Neural progenitor cell (in vitro differentiated cells): Measurements from ENCODE around the gene MYBBP1A. TPM values are rescaled to one million over a fixed set of nuclear protein-coding genes. Genes with fewer than 3 reads are reported as not detected.
A peak's percentile ranks its signal among the peaks of the same experiment; 100 is the strongest.

Source experiments
- DNase-seq: peaks from one replicate; pipeline ENCODE4 v3.0.0-alpha.2; 2016; ENCODE audit warnings: low spot score
- H2AFZ ChIP-seq: fragments of 200-600 bp; sonication (generic); replicated peaks from 2 replicates; pipeline ENCODE4 v1.6.1; 2016; ENCODE audit warnings: antibody characterized with exemption
- H3F3A ChIP-seq: fragments of 200-600 bp; sonication (generic); 2 replicates; pipeline ENCODE4 v1.6.1; 2016; ENCODE audit warnings: antibody characterized with exemption, low read depth
- H3K27ac ChIP-seq: fragments of 200-600 bp; sonication (generic); 2 replicates; pipeline ENCODE4 v1.5.1; 2016; ENCODE audit warnings: mild to moderate bottlenecking
- H3K27me3 ChIP-seq: fragments of 200-600 bp; sonication (generic); 2 replicates; pipeline ENCODE4 v1.6.1; 2016; ENCODE audit warnings: mild to moderate bottlenecking, moderate library complexity
- H3K36me3 ChIP-seq: fragments of 200-600 bp; sonication (generic); 2 replicates; pipeline ENCODE4 v1.5.1; 2016
- H3K4me1 ChIP-seq: fragments of 200-600 bp; sonication (generic); 2 replicates; pipeline ENCODE4 v1.6.1; 2016; ENCODE audit warnings: mixed run types
- H3K4me2 ChIP-seq: fragments of 200-600 bp; sonication (generic); 2 replicates; pipeline ENCODE4 v1.6.1; 2016
- H3K4me3 ChIP-seq: fragments of 200-600 bp; sonication (generic); 2 replicates; pipeline ENCODE4 v1.5.1; 2016
- H3K79me2 ChIP-seq: fragments of 200-600 bp; sonication (generic); 2 replicates; pipeline ENCODE4 v1.6.1; 2016; ENCODE audit warnings: low read depth
- H3K9ac ChIP-seq: fragments of 200-600 bp; sonication (generic); 2 replicates; pipeline ENCODE4 v1.6.1; 2016
- H3K9me3 ChIP-seq: fragments of 200-600 bp; sonication (generic); 2 replicates; pipeline ENCODE4 v1.5.1; 2016; ENCODE audit warnings: low read depth
- H4K20me1 ChIP-seq: fragments of 200-600 bp; sonication (generic); 2 replicates; pipeline ENCODE4 v1.6.1; 2016; ENCODE audit warnings: low read depth
- H3K27ac Mint-ChIP-seq: 3 replicates; pipeline ENCODE4 v1.8.0; 2021; ENCODE audit warnings: mixed read lengths
- H3K27me3 Mint-ChIP-seq: 2 replicates; pipeline ENCODE4 v1.8.0; 2022; ENCODE audit warnings: low read depth, mild to moderate bottlenecking, inconsistent platforms, moderate library complexity, mixed read lengths; ENCODE audit not compliant: insufficient read depth
- H3K36me3 Mint-ChIP-seq: 3 replicates; pipeline ENCODE4 v1.8.0; 2021; ENCODE audit warnings: mixed read lengths
- H3K4me1 Mint-ChIP-seq: 3 replicates; pipeline ENCODE4 v1.8.0; 2021; ENCODE audit warnings: mixed read lengths
- H3K4me3 Mint-ChIP-seq: 3 replicates; pipeline ENCODE4 v1.8.0; 2021; ENCODE audit warnings: mild to moderate bottlenecking, moderate library complexity, mixed read lengths
- H3K9me3 Mint-ChIP-seq: 3 replicates; pipeline ENCODE4 v1.8.0; 2020; ENCODE audit warnings: mixed read lengths
- CTCF ChIP-seq: fragments of 200-600 bp; sonication (generic); IDR thresholded peaks from 2 replicates; pipeline ENCODE4 v1.5.1; 2017; ENCODE audit warnings: antibody characterized with exemption, mild to moderate bottlenecking
- EZH2 ChIP-seq: fragments of 200-600 bp; sonication (generic); IDR thresholded peaks from 2 replicates; pipeline ENCODE4 v1.6.1; 2017; ENCODE audit warnings: antibody characterized with exemption, mild to moderate bottlenecking, moderate library complexity
- EZH2phosphoT487 ChIP-seq: fragments of 200-600 bp; sonication (generic); IDR thresholded peaks from 2 replicates; pipeline ENCODE4 v1.6.1; 2017; ENCODE audit warnings: antibody characterized with exemption
- total RNA-seq: library from RNA; depleted of rRNA; stranded (reverse); fragments of >200 nt; gene quantifications from 2 replicates; pipeline ENCODE4 v1.2.3, GENCODE V29; 2015; ENCODE audit warnings: low replicate concordance

MYBBP1A gene
- total RNA-seq, 1 donor from 2014 or later, result 17.4 TPM

- no peaks in the 10 kb centered on the region for H4K20me1 ChIP-seq
- no peaks in the 10 kb centered on the region for H3K9me3 ChIP-seq
- Mint-ChIP-seq H3K27ac (no peak overlapping the region), H3K27me3 (peaks cover 12% of the 10 kb centered on the region), H3K4me3 (no peak overlapping the region), H3K4me1 (peaks cover 2% of the 10 kb centered on the region), H3K9me3 (no peaks in the 10 kb centered on the region), H3K36me3 (no peaks in the 10 kb centered on the region)
- no peak overlapping the region for H3K4me3 ChIP-seq
- H3K36me3 ChIP-seq, result no peaks in the 10 kb centered on the region
- peaks cover 11% of the 10 kb centered on the region for H3K4me1 ChIP-seq
- no peaks in the 10 kb centered on the region for H3K79me2 ChIP-seq
- no peak overlapping the region for H3K27ac ChIP-seq
- H3K9ac ChIP-seq, result no peak overlapping the region
- H3F3A ChIP-seq, result peaks cover 2% of the 10 kb centered on the region
- no peaks in the 10 kb centered on the region for H3K27me3 ChIP-seq
- no peak overlapping the region for H2AFZ ChIP-seq
- DNase-seq, result no peak
- H3K4me2 ChIP-seq, result no peak overlapping the region
- TF ChIP-seq CTCF, result no peak
- TF ChIP-seq EZH2phosphoT487, result no peak
- no peak for TF ChIP-seq EZH2
Observed at GRCh38 chr17:4509923-4510617, 45.1 kb downstream of the MYBBP1A start.

- no peak overlapping the region for H3K4me2 ChIP-seq
- no peaks in the 10 kb centered on the region for H4K20me1 ChIP-seq
- no peaks in the 10 kb centered on the region for H3K9me3 ChIP-seq
- peaks cover 4% of the 10 kb centered on the region for H3K4me1 ChIP-seq
- no peaks in the 10 kb centered on the region for H3K36me3 Mint-ChIP-seq
- no peak overlapping the region for H3K4me3 ChIP-seq
- no peak overlapping the region for H3K9ac ChIP-seq
- peaks cover 2% of the 10 kb centered on the region for H3K4me1 Mint-ChIP-seq
- no peak overlapping the region for H2AFZ ChIP-seq
- peaks cover 2% of the 10 kb centered on the region for H3F3A ChIP-seq
- no peaks in the 10 kb centered on the region for H3K79me2 ChIP-seq
- peaks cover 15% of the 10 kb centered on the region for H3K27me3 Mint-ChIP-seq
- H3K36me3 ChIP-seq, result no peaks in the 10 kb centered on the region
- H3K27me3 ChIP-seq, result no peaks in the 10 kb centered on the region
- H3K4me3 Mint-ChIP-seq, result no peak overlapping the region
- TF ChIP-seq EZH2phosphoT487 (no peak), EZH2 (no peak), CTCF (no peak)
- DNase-seq, result no peak
- no peak overlapping the region for H3K27ac ChIP-seq
- no peaks in the 10 kb centered on the region for H3K9me3 Mint-ChIP-seq
- H3K27ac Mint-ChIP-seq, result peak overlapping the region; percentile 44
Observed at GRCh38 chr17:4509401-4509800, 45.8 kb downstream of the MYBBP1A start.

- Mint-ChIP-seq H3K27me3 (peaks cover 20% of the 10 kb centered on the region), H3K36me3 (no peaks in the 10 kb centered on the region), H3K9me3 (no peaks in the 10 kb centered on the region), H3K4me1 (peaks cover 6% of the 10 kb centered on the region), H3K4me3 (no peak overlapping the region), H3K27ac (no peak overlapping the region)
- H3K4me1 ChIP-seq, result peaks cover 4% of the 10 kb centered on the region
- no peak overlapping the region for H3K4me2 ChIP-seq
- DNase-seq, result no peak
- no peak overlapping the region for H3K4me3 ChIP-seq
- H2AFZ ChIP-seq, result no peak overlapping the region
- peaks cover 2% of the 10 kb centered on the region for H3F3A ChIP-seq
- TF ChIP-seq EZH2phosphoT487, result no peak
- no peak for TF ChIP-seq CTCF
- no peak for TF ChIP-seq EZH2
- H3K9ac ChIP-seq, result no peak overlapping the region
- H3K27ac ChIP-seq, result no peak overlapping the region
- no peaks in the 10 kb centered on the region for H3K79me2 ChIP-seq
- no peaks in the 10 kb centered on the region for H3K36me3 ChIP-seq
- H3K27me3 ChIP-seq, result no peaks in the 10 kb centered on the region
- H4K20me1 ChIP-seq, result no peaks in the 10 kb centered on the region
- H3K9me3 ChIP-seq, result no peaks in the 10 kb centered on the region
Observed at GRCh38 chr17:4508207-4508606, 47.0 kb downstream of the MYBBP1A start.
